Adrenal gland (tissue), 19 donors: ENCODE measurements around the gene ZNF775. TPM values are rescaled to one million over a fixed set of nuclear protein-coding genes. Genes with fewer than 3 reads are reported as not detected.

Experiments used
- DNase-seq, 7 donors: peaks; one replicate each; pipeline ENCODE4 v3.0.0-alpha.2; 2019 to 2020
- H3K27ac ChIP-seq, 5 donors: fragments of 200-600 bp; sonication (generic) in 4 of 5; 1 replicate in 3 of 5; 2 replicates in 2 of 5; pipeline versions ENCODE4 v1.5.1 to v1.8.0; 2016 to 2020; ENCODE audit warnings: mild to moderate bottlenecking in 1 of 5
- H3K27me3 ChIP-seq: fragments of 200-600 bp; 2 replicates; pipeline ENCODE4 v1.8.0; 2021
- H3K36me3 ChIP-seq, 2 donors: fragments of 200-600 bp; replicated peaks in 1 of 2; 1 replicate in 1 of 2; 2 replicates in 1 of 2; pipeline versions ENCODE4 v1.5.1 to v1.8.0; 2018 to 2022
- H3K4me1 ChIP-seq, 2 donors: fragments of 200-600 bp; replicated peaks in 1 of 2; 1 replicate in 1 of 2; 2 replicates in 1 of 2; pipeline versions ENCODE4 v1.5.1 to v1.8.0; 2018 to 2021
- H3K4me3 ChIP-seq, 4 donors: fragments of 200-600 bp; sonication (generic) in 3 of 4; one replicate each; pipeline ENCODE4 v1.5.1; 2016 to 2018
- H3K9me3 ChIP-seq, 3 donors: fragments of 200-600 bp; sonication (generic) in 1 of 3; replicated peaks in 1 of 3; 1 replicate in 2 of 3; 2 replicates in 1 of 3; pipeline versions ENCODE4 v1.5.1 to v1.8.0; 2016 to 2021
- POLR2A ChIP-seq, 2 donors: fragments of 450-650 bp; IDR thresholded peaks; one replicate each; pipeline ENCODE4 v1.6.1; 2017; ENCODE audit warnings: antibody characterized with exemption in 2 of 2, mild to moderate bottlenecking in 2 of 2, moderate library complexity in 1 of 2
- WGBS, 4 donors: extraction: QIAGEN DNeasy Blood & Tissue Kit in 2 of 4; methylation state at CpG; one replicate each; pipeline versions ENCODE4 v1.1.5 to v1.1.7; 2013 to 2017; 5-methylcytosine and 5-hydroxymethylcytosine counted together
- intact Hi-C, 2 donors: fragments of 100-400 bp; cut with DNase I; formaldehyde crosslinking; loops; one replicate each; pipeline versions ENCODE4 v1.14.1 to v1.15.0; 2022 to 2023
- long read RNA-seq, 10 donors: library from polyadenylated mRNA in 3 of 10; unstranded in 2 of 10; stranded (forward) in 1 of 10; transcript quantifications; one replicate each; pipeline ENCODE4 v2.0.0 and lab custom pipeline, GENCODE V29; 2021 to 2026
- polyA plus RNA-seq, 3 donors: library from polyadenylated mRNA; stranded (reverse); fragments of 200-250 nt in 2 of 3; fragments of 350-450 nt in 1 of 3; fragmentation: Illumina TruSeq in 1 of 3; extraction: RNeasy Lipid Tissue Mini Kit (QIAGEN cat#74804) in 1 of 3; gene quantifications; one replicate each; pipeline ENCODE4 v1.2.3, GENCODE V29; 2013 to 2014
- total RNA-seq, 9 donors: library from RNA; depleted of rRNA in 4 of 9; stranded (reverse); fragments of >200 nt in 4 of 9; fragments of 120-200 nt in 1 of 9; fragmentation: NEBNext Ultra II Directional in 1 of 9; extraction: Animal tissue kit (Norgen Biotek cat#: 25700) in 1 of 9; gene quantifications; one replicate each; pipeline versions ENCODE4 v1.1.0 to v1.2.4, GENCODE V29; 2013 to 2023
- TF ChIP-seq, protein P1 (sequence below), 6 experiments: fragments of 450-650 bp in 4 of 6; fragments of 200-600 bp in 2 of 6; sonication (generic) in 1 of 6; IDR thresholded peaks; 1 replicate in 5 of 6; 2 replicates in 1 of 6; pipeline versions ENCODE4 v1.5.1 to v1.8.0; 2016 to 2021; ENCODE audit warnings: antibody characterized with exemption in 6 of 6, mild to moderate bottlenecking in 2 of 6, moderate library complexity in 1 of 6
- donor health status: healthy with polysubstance abuse.
- donor health status: Bipolar disorder and iron deficiency.
- donor health status: DM: yes; HTN: yes; CAD: no.
- donor health status: DM: no; HTN: no; CAD: no.
- donor health status: DM: no; HTN: no; CAD: no.
- donor health status: DM: yes; HTN: yes; CAD: no.

The ZNF775 gene
- total RNA-seq: 10 to 100 TPM in 1 of 9 donors, 1 to 10 TPM in 8; 3.2 to 13.9 (median 7.1) TPM
- 1 to 10 TPM in 2 of 3 donors, under 1 TPM in 1; 0.26 to 6.0 (median 3.0) TPM for polyA plus RNA-seq
- long read RNA-seq, donor 1: 0 reads
- long read RNA-seq, donor 2: 0 reads
- long read RNA-seq, donor 3, partial matches to known transcripts: 0 of 1 reads
- long read RNA-seq, donor 3, other reads (novel, unspliced or antisense): 0 of 1 reads
- long read RNA-seq, donor 4: 0 reads
- long read RNA-seq, donor 5, transcript ZNF775-201 (3 exons, 2,257 nt): major isoform, 30 of 35 reads
- long read RNA-seq, donor 5, partial matches to known transcripts: 4 of 35 reads
- long read RNA-seq, donor 5, other reads (novel, unspliced or antisense): 1 of 35 reads
- long read RNA-seq, donor 6: 0 reads
- long read RNA-seq, donor 7: 0 reads
- long read RNA-seq, donor 8, partial matches to known transcripts: 0 of 1 reads
- long read RNA-seq, donor 8, other reads (novel, unspliced or antisense): 0 of 1 reads
- long read RNA-seq, donor 9: 0 reads
- long read RNA-seq, donor 10, partial matches to known transcripts: 0 of 1 reads
- long read RNA-seq, donor 10, other reads (novel, unspliced or antisense): 0 of 1 reads

DNA sequence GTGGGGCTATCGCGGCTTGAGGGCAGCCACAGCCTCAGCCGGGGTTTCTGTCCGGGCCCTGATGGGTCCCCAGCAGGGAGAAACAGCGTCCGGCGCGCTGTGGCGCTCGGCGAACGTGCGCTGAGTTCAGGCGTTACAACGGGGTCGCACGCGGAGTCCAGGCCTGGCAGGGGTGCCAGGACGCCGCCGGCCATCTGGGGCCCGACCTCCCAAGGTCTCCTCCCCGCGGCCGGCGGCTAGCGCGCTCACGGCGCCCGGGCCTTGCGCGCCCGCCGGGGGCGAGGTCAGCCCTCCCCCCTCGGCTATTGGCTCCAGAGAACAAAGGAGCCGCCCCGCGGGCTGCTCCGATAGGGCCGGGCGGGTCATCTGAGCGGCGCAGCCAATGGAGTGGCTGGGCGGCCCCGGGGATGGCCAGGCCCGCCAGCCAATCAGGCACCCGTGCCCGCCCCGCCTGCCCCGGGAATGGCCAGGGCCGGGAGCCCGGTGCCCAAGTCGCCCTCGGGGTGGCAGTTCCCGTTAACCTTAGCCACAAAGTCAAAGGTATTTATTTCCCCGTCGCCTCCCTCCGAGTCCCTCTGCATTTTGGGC lies at the start of gene ZNF775:
Gene ZNF775, plus strand, starts transcription at position 478 of the 588 bp plus-strand sequence. CDS start 9,141 bp downstream, outside the sequence.
- H3K4me3 ChIP-seq: peak within 1 kb of the TSS; percentile 17 to 97 (median 89)
- peaks cover 0 to 7% of the 10 kb centered on the region in 2 donors for H3K36me3 ChIP-seq
- no peaks in the 10 kb centered on the region for H3K27me3 ChIP-seq
- no peaks in the 10 kb centered on the region for H3K9me3 ChIP-seq
- peaks cover 4 to 47% of the 10 kb centered on the region in 2 donors for H3K4me1 ChIP-seq
- WGBS, 4 donors: 0 to 1% (median 0%) methylated on average over 1 to 60 of the region's 60 CpGs
- H3K27ac ChIP-seq: peak within 1 kb of the TSS; percentile 74 to 94 (median 88)
- DNase-seq: peak; percentile 96 to 98 (median 97)
- TF ChIP-seq, protein P1, sequence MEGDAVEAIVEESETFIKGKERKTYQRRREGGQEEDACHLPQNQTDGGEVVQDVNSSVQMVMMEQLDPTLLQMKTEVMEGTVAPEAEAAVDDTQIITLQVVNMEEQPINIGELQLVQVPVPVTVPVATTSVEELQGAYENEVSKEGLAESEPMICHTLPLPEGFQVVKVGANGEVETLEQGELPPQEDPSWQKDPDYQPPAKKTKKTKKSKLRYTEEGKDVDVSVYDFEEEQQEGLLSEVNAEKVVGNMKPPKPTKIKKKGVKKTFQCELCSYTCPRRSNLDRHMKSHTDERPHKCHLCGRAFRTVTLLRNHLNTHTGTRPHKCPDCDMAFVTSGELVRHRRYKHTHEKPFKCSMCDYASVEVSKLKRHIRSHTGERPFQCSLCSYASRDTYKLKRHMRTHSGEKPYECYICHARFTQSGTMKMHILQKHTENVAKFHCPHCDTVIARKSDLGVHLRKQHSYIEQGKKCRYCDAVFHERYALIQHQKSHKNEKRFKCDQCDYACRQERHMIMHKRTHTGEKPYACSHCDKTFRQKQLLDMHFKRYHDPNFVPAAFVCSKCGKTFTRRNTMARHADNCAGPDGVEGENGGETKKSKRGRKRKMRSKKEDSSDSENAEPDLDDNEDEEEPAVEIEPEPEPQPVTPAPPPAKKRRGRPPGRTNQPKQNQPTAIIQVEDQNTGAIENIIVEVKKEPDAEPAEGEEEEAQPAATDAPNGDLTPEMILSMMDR (IDR thresholded peaks at IDR 0.05): no peak
- peak; percentile 65 to 73 for TF ChIP-seq POLR2A (IDR thresholded peaks at IDR 0.05)
- intact Hi-C loops: no loop called here

DNA sequence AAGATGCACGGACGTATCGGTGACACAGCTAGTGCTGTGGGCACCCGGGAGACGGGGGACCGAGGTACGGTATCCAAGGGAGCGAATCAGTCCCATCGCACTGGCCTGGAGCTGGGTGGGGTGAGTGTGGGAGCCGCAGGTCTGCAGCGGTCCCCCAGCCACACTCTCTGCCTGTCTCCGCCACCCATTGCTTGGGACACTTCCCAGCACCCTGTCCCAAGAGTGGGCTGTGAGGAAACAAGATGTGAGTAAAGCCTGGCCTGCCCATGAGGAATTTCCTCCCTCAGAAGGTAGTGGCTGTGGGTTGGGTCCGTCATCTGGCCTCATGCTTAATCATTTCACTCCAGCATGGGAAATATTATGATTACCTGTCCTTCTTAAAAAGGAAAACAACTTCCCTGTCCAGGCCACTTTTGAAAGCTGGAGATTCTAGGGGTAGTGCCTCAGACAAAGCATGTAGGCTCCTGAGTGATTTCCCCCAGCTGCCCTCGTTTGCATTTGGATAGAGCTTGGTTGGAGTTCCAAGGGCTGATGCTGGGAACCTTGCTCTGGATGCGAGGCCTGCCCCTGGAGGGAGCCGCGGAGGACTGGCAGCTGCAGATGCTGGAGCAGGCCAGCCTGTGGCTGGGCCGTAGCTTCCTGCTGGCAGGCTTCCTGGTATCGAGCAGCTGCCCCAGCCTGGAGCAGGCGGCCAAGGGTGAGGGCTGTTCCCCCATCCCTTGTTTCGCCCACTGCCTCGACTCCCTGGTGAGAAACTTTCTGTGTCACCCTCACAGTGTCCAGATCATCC lies 49.6 kb upstream of the ZNF775 start:
- no peak overlapping the region for H3K4me3 ChIP-seq
- peak in 1 of 7 donors; percentile 42 for DNase-seq
- no peaks in the 10 kb centered on the region for H3K27me3 ChIP-seq
- TF ChIP-seq, protein P1 (IDR thresholded peaks at IDR 0.05): no peak
- TF ChIP-seq POLR2A (IDR thresholded peaks at IDR 0.05): peak in 1 of 2 donors; percentile 17
- no peaks in the 10 kb centered on the region for H3K9me3 ChIP-seq
- peaks cover 0 to 25% of the 10 kb centered on the region in 2 donors for H3K4me1 ChIP-seq
- intact Hi-C loops: no loop called here
- 83 to 93% (median 87%) methylated on average over 16 to 22 of the region's 22 CpGs for WGBS, 4 donors
- peaks cover 0 to 50% of the 10 kb centered on the region in 2 donors for H3K36me3 ChIP-seq
- no peak overlapping the region for H3K27ac ChIP-seq

DNA sequence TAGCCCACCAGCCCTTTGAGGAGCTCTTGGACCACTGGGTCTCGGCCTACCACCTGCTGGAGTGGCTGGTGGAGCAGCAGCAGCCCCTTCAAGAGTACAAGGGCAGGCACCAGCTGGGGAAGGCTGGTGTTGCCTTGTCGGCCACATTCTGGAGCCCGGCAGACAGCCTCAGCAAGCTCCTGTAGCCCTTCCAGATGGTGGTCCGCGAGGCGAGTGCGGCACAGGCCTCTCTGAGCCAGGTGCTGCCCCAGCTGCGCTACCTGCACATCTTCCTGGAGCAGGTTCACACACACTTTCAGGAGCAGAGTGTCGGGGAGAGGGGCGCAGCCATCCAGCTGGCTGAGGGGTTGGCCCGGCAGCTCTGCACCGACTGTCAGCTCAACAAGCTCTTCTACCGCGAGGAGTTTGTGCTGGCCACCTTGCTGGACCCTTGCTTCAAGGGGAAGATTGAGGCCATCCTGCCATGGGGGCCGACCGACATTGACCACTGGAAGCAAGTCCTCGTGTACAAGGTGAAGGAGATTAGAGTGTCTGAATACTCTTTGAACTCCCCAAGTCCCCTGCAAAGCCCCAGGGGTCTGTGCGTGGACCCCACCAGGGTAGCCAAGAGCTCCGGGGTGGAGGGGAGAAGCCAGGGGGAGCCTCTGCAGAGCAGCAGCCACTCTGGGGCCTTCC lies 48.8 kb upstream of the ZNF775 start:
- Histone ChIP-seq H3K4me1 (peaks cover 2 to 23% of the 10 kb centered on the region in 2 donors), H3K27ac (no peak overlapping the region), H3K9me3 (no peaks in the 10 kb centered on the region), H3K36me3 (peaks cover 0 to 50% of the 10 kb centered on the region in 2 donors), H3K27me3 (no peaks in the 10 kb centered on the region), H3K4me3 (no peak overlapping the region)
- TF ChIP-seq, protein P1 (IDR thresholded peaks at IDR 0.05): no peak
- TF ChIP-seq POLR2A (IDR thresholded peaks at IDR 0.05): no peak
- DNase-seq: peak in 1 of 7 donors; percentile 39
- 93 to 94% (median 94%) methylated on average over 10 to 19 of the region's 19 CpGs for WGBS, 4 donors
- intact Hi-C loops: no loop called here
